CD14-positive monocyte (primary cell): ENCODE measurements around the gene KRTAP10-4. TPM values are rescaled to one million over a fixed set of nuclear protein-coding genes. Genes with fewer than 3 reads are reported as not detected.

Experiments
- DNase-seq, 3 donors: peaks; one replicate each; pipeline ENCODE4 v3.0.0-alpha.2; 2011 to 2022
- H2AFZ ChIP-seq: 2 replicates; pipeline ENCODE4 v1.6.0; 2012; ENCODE audit warnings: mild to moderate bottlenecking, low read depth, low read length, inconsistent platforms; ENCODE audit not compliant: insufficient read depth, poor library complexity, severe bottlenecking
- H3K27ac ChIP-seq, 2 donors: 1 replicate in 1 of 2; 2 replicates in 1 of 2; pipeline ENCODE4 v1.5.1; 2012 to 2013; ENCODE audit warnings: low read length in 2 of 2, control low read depth in 1 of 2, inconsistent platforms in 1 of 2, low read depth in 1 of 2, mild to moderate bottlenecking in 1 of 2
- H3K27me3 ChIP-seq, 2 donors: one replicate each; pipeline versions ENCODE4 v1.6.0 to v1.6.1; 2011 to 2013; ENCODE audit warnings: low read length in 2 of 2; ENCODE audit not compliant: control insufficient read depth in 2 of 2, insufficient read depth in 2 of 2
- H3K36me3 ChIP-seq, 2 donors: replicated peaks in 1 of 2; 1 replicate in 1 of 2; 2 replicates in 1 of 2; pipeline versions ENCODE4 v1.5.1 to v1.6.1; 2012 to 2013; ENCODE audit warnings: low read length in 2 of 2, control low read depth in 1 of 2, inconsistent platforms in 1 of 2, mild to moderate bottlenecking in 1 of 2; ENCODE audit not compliant: insufficient read depth in 2 of 2, control insufficient read depth in 1 of 2
- H3K4me1 ChIP-seq, 2 donors: 1 replicate in 1 of 2; 2 replicates in 1 of 2; pipeline versions ENCODE4 v1.5.1 to v1.6.1; 2012 to 2013; ENCODE audit warnings: low read length in 2 of 2, control low read depth in 1 of 2, inconsistent platforms in 1 of 2, mild to moderate bottlenecking in 1 of 2, moderate library complexity in 1 of 2; ENCODE audit not compliant: insufficient read depth in 2 of 2, control insufficient read depth in 1 of 2
- H3K4me2 ChIP-seq: replicated peaks from 2 replicates; pipeline ENCODE3; 2012; ENCODE audit warnings: low read length, moderate library complexity, mild to moderate bottlenecking; ENCODE audit not compliant: poor library complexity, severe bottlenecking; ENCODE audit errors: extremely low read depth
- H3K4me3 ChIP-seq, 3 experiments: fragments of 200-600 bp in 1 of 3; sonication (generic) in 1 of 3; replicated peaks in 1 of 3; 1 replicate in 2 of 3; 2 replicates in 1 of 3; pipeline ENCODE4 v1.5.1; 2011 to 2013; ENCODE audit warnings: low read length in 3 of 3, mild to moderate bottlenecking in 3 of 3, control low read depth in 2 of 3, low read depth in 2 of 3, inconsistent platforms in 1 of 3, moderate library complexity in 1 of 3
- H3K79me2 ChIP-seq: 2 replicates; pipeline ENCODE4 v1.6.0; 2012; ENCODE audit warnings: mild to moderate bottlenecking, control low read depth, inconsistent platforms, low read length, moderate library complexity; ENCODE audit not compliant: insufficient read depth
- H3K9ac ChIP-seq: 2 replicates; pipeline ENCODE4 v1.6.0; 2017; ENCODE audit warnings: low read length, mild to moderate bottlenecking; ENCODE audit not compliant: insufficient read depth, poor library complexity, severe bottlenecking
- H3K9me3 ChIP-seq, 2 donors: replicated peaks in 1 of 2; 1 replicate in 1 of 2; 2 replicates in 1 of 2; pipeline versions ENCODE4 v1.5.1 to v1.6.1; 2012 to 2013; ENCODE audit warnings: low read length in 2 of 2, control low read depth in 1 of 2; ENCODE audit not compliant: control insufficient read depth in 1 of 2, insufficient read depth in 1 of 2
- H4K20me1 ChIP-seq: 2 replicates; pipeline ENCODE4 v1.6.0; 2012; ENCODE audit warnings: mild to moderate bottlenecking, low read length, control low read depth, moderate library complexity; ENCODE audit not compliant: insufficient read depth
- H3K27ac Mint-ChIP-seq, 7 donors: one replicate each; pipeline ENCODE4 v1.8.0; 2020; ENCODE audit warnings: mild to moderate bottlenecking in 7 of 7, mixed read lengths in 7 of 7, moderate library complexity in 6 of 7, inconsistent platforms in 2 of 7
- H3K27me3 Mint-ChIP-seq, 3 donors: one replicate each; pipeline ENCODE4 v1.8.0; 2021 to 2022; ENCODE audit warnings: low read depth in 3 of 3, mild to moderate bottlenecking in 3 of 3, mixed read lengths in 3 of 3, moderate library complexity in 3 of 3, inconsistent platforms in 1 of 3
- H3K36me3 Mint-ChIP-seq, 2 donors: one replicate each; pipeline ENCODE4 v1.8.0; 2020; ENCODE audit warnings: mixed read lengths in 2 of 2, inconsistent platforms in 1 of 2, mild to moderate bottlenecking in 1 of 2
- H3K4me1 Mint-ChIP-seq: one replicate; pipeline ENCODE4 v1.8.0; 2020; ENCODE audit warnings: mild to moderate bottlenecking, mixed read lengths
- H3K4me3 Mint-ChIP-seq, 2 donors: one replicate each; pipeline ENCODE4 v1.8.0; 2020; ENCODE audit warnings: mild to moderate bottlenecking in 2 of 2, mixed read lengths in 2 of 2, moderate library complexity in 1 of 2
- H3K9me3 Mint-ChIP-seq, 7 donors: one replicate each; pipeline ENCODE4 v1.8.0; 2020 to 2022; ENCODE audit warnings: mixed read lengths in 7 of 7, mild to moderate bottlenecking in 6 of 7, moderate library complexity in 6 of 7, inconsistent platforms in 2 of 7
- CTCF ChIP-seq: fragments of 200-600 bp; IDR thresholded peaks from one replicate; pipeline ENCODE4 v1.8.0; 2022; ENCODE audit warnings: antibody characterized with exemption, mild to moderate bottlenecking
- whole genome bisulfite sequencing: methylation state at CpG from one replicate; pipeline ENCODE4 v1.1.5; 2013; ENCODE audit warnings: missing lambda C conversion rate; ENCODE audit not compliant: insufficient coverage; 5-methylcytosine and 5-hydroxymethylcytosine counted together
- intact Hi-C, 2 donors: fragments of 100-400 bp; cut with micrococcal nuclease; formaldehyde crosslinking; loops; one replicate each; pipeline versions ENCODE4 v1.15.0 to v1.15.1; 2023
- polyA plus RNA-seq, 3 donors: library from polyadenylated mRNA; depleted of rRNA in 1 of 3; unstranded in 2 of 3; stranded (reverse) in 1 of 3; fragments of 300-500 nt in 2 of 3; fragments of >200 nt in 1 of 3; fragmentation: Illumina TruSeq in 2 of 3; gene quantifications; 1 replicate in 2 of 3; 2 replicates in 1 of 3; pipeline ENCODE4 v1.2.3, GENCODE V29; 2012 to 2021

The KRTAP10-4 gene
- polyA plus RNA-seq, 3 donors: not detected

GRCh38 chr21:44571296-44571695, 2.2 kb upstream of the KRTAP10-4 start:
- Histone ChIP-seq H3K36me3 (no peaks in the 10 kb centered on the region), H3K27ac (no peak overlapping the region), H2AFZ (no peak overlapping the region), H4K20me1 (no peaks in the 10 kb centered on the region), H3K4me2 (no peak overlapping the region), H3K4me1 (no peaks in the 10 kb centered on the region), H3K27me3 (no peaks in the 10 kb centered on the region), H3K4me3 (no peak overlapping the region), H3K9ac (no peak overlapping the region), H3K79me2 (no peaks in the 10 kb centered on the region), H3K9me3 (peaks cover 0 to 21% of the 10 kb centered on the region in 2 donors)
- Mint-ChIP-seq H3K27me3 (peaks cover 6 to 18% (median 13%) of the 10 kb centered on the region in 3 donors), H3K4me1 (peaks cover 2% of the 10 kb centered on the region), H3K27ac (no peak overlapping the region), H3K4me3 (no peak overlapping the region), H3K36me3 (no peaks in the 10 kb centered on the region), H3K9me3 (peaks cover 7 to 32% (median 16%) of the 10 kb centered on the region in 7 donors)
- no peak for DNase-seq
- 100% methylated on average over 2 of the region's 4 CpGs for WGBS
- intact Hi-C loops: no loop called here
- TF ChIP-seq CTCF: no peak

- Mint-ChIP-seq H3K27me3 (peaks cover 6 to 18% (median 13%) of the 10 kb centered on the region in 3 donors), H3K36me3 (no peaks in the 10 kb centered on the region), H3K9me3 (peaks cover 12 to 38% (median 23%) of the 10 kb centered on the region in 7 donors), H3K4me3 (no peak overlapping the region), H3K27ac (no peak overlapping the region), H3K4me1 (no peaks in the 10 kb centered on the region)
- intact Hi-C loops: no loop called here
- Histone ChIP-seq H3K4me1 (no peaks in the 10 kb centered on the region), H3K9ac (no peak overlapping the region), H3K4me2 (no peak overlapping the region), H3K27me3 (no peaks in the 10 kb centered on the region), H3K79me2 (no peaks in the 10 kb centered on the region), H2AFZ (no peak overlapping the region), H3K9me3 (peaks cover 5 to 25% of the 10 kb centered on the region in 2 donors), H3K36me3 (no peaks in the 10 kb centered on the region), H3K4me3 (no peak overlapping the region), H4K20me1 (no peaks in the 10 kb centered on the region), H3K27ac (no peak overlapping the region)
- WGBS: 92% methylated on average over 36 of the region's 40 CpGs
- DNase-seq: no peak
- no peak for TF ChIP-seq CTCF
Observed at GRCh38 chr21:44571844-44572782, 1.4 kb upstream of the KRTAP10-4 start.
